Stimulated activated CD4-positive, alpha-beta T cell treated with anti-CD3 and anti-CD28 coated beads, Interleukin-2, amount 100 ng/mL, for 48 hours (primary cell): ENCODE results near the gene IMPACT.

Experiments
- DNase-seq, 2 donors: peaks; one replicate each; pipeline ENCODE4 v3.0.0-alpha.2; 2020

Gene IMPACT

GRCh38 chr18:24482821-24483220, 56.4 kb downstream of the IMPACT start:
- DNase-seq: no peak

GRCh38 chr18:24485681-24486080, 59.2 kb downstream of the IMPACT start:
- no peak for DNase-seq

- no peak for DNase-seq
These were observed 60.2 kb downstream of the IMPACT start for GRCh38 chr18:24486684-24487083.

GRCh38 chr18:24488824-24489493, 62.5 kb downstream of the IMPACT start:
- DNase-seq: peak in 1 of 2 donors; percentile 19

GRCh38 chr18:24490539-24490938, 64.1 kb downstream of the IMPACT start:
- no peak for DNase-seq

GRCh38 chr18:24491927-24492834, 65.7 kb downstream of the IMPACT start:
- no peak for DNase-seq

- DNase-seq: no peak
These were observed 68.1 kb downstream of the IMPACT start for GRCh38 chr18:24494586-24494985.

- no peak for DNase-seq
These were observed 70.7 kb downstream of the IMPACT start for GRCh38 chr18:24497031-24497754.

- no peak for DNase-seq
These were observed 73.3 kb downstream of the IMPACT start for GRCh38 chr18:24499814-24500213.

GRCh38 chr18:24500217-24500616, 73.7 kb downstream of the IMPACT start:
- DNase-seq: no peak

- DNase-seq: no peak
These were observed 74.3 kb downstream of the IMPACT start for GRCh38 chr18:24500766-24501165.

GRCh38 chr18:24502667-24503523, 76.4 kb downstream of the IMPACT start:
- DNase-seq: no peak
